GM23338 (cell line): ENCODE results near the gene GPATCH3. TPM values are rescaled to one million over a fixed set of nuclear protein-coding genes. Genes with fewer than 3 reads are reported as not detected.

Experiments used
- ATAC-seq: fragments of 200-7000 bp; cut with Tn5 transposase; 3 replicates; pipeline ENCODE4 v1.9.1; 2020
- DNase-seq: peaks from one replicate; pipeline ENCODE4 v3.0.0-alpha.2; 2015; ENCODE audit warnings: low spot score
- H2AFZ ChIP-seq: fragments of 200-600 bp; sonication (generic); 2 replicates; pipeline ENCODE4 v1.8.0; 2016; ENCODE audit warnings: antibody characterized with exemption, mild to moderate bottlenecking, moderate library complexity
- H3F3A ChIP-seq: fragments of 200-600 bp; sonication (generic); replicated peaks from 2 replicates; pipeline ENCODE4 v1.8.0; 2017; ENCODE audit warnings: antibody characterized with exemption, mixed run types, low read depth
- H3K27ac ChIP-seq: fragments of 200-600 bp; sonication (generic); 2 replicates; pipeline ENCODE4 v1.6.1; 2016; ENCODE audit warnings: low read depth
- H3K27me3 ChIP-seq: fragments of 200-600 bp; sonication (generic); 2 replicates; pipeline ENCODE4 v1.8.0; 2016; ENCODE audit warnings: mild to moderate bottlenecking, mixed run types, moderate library complexity; ENCODE audit not compliant: insufficient read depth
- H3K36me3 ChIP-seq: fragments of 200-600 bp; sonication (generic); 2 replicates; pipeline ENCODE4 v1.8.0; 2016; ENCODE audit warnings: mild to moderate bottlenecking; ENCODE audit not compliant: insufficient read depth
- H3K4me1 ChIP-seq: fragments of 200-600 bp; sonication (generic); 2 replicates; pipeline ENCODE4 v1.8.0; 2016; ENCODE audit warnings: mild to moderate bottlenecking, moderate library complexity; ENCODE audit not compliant: insufficient read depth
- H3K4me2 ChIP-seq: fragments of 200-600 bp; sonication (generic); 2 replicates; pipeline ENCODE4 v1.7.1; 2017; ENCODE audit warnings: mixed run types
- H3K4me3 ChIP-seq: fragments of 200-600 bp; sonication (generic); 2 replicates; pipeline ENCODE4 v1.6.1; 2016; ENCODE audit warnings: mixed run types
- H3K79me2 ChIP-seq: fragments of 200-600 bp; sonication (generic); replicated peaks from 2 replicates; pipeline ENCODE4 v1.8.0; 2017; ENCODE audit warnings: mild to moderate bottlenecking; ENCODE audit not compliant: insufficient read depth
- H3K9me2 ChIP-seq: fragments of 200-600 bp; sonication (generic); 2 replicates; pipeline ENCODE4 v1.8.0; 2017; ENCODE audit not compliant: insufficient read depth
- H4K20me1 ChIP-seq: fragments of 200-600 bp; sonication (generic); replicated peaks from 2 replicates; pipeline ENCODE4 v1.8.0; 2017; ENCODE audit warnings: mild to moderate bottlenecking; ENCODE audit not compliant: insufficient read depth
- H3K27ac Mint-ChIP-seq: 2 replicates; pipeline ENCODE4 v1.8.0; 2020; ENCODE audit warnings: inconsistent platforms, mild to moderate bottlenecking, moderate library complexity, mixed read lengths
- H3K27me3 Mint-ChIP-seq: 3 replicates; pipeline ENCODE4 v1.8.0; 2022; ENCODE audit warnings: low read depth, mild to moderate bottlenecking, moderate library complexity, mixed read lengths, inconsistent platforms; ENCODE audit not compliant: insufficient read depth, poor library complexity
- H3K36me3 Mint-ChIP-seq: 3 replicates; pipeline ENCODE4 v1.8.0; 2021; ENCODE audit warnings: low read depth, mild to moderate bottlenecking, inconsistent platforms, moderate library complexity, mixed read lengths
- H3K4me1 Mint-ChIP-seq: 3 replicates; pipeline ENCODE4 v1.8.0; 2020; ENCODE audit warnings: mild to moderate bottlenecking, inconsistent platforms, mixed read lengths
- H3K4me3 Mint-ChIP-seq: 3 replicates; pipeline ENCODE4 v1.8.0; 2021; ENCODE audit warnings: moderate library complexity, mild to moderate bottlenecking, inconsistent platforms, mixed read lengths
- H3K9me3 Mint-ChIP-seq: 3 replicates; pipeline ENCODE4 v1.8.0; 2020; ENCODE audit warnings: moderate library complexity, mild to moderate bottlenecking, inconsistent platforms, mixed read lengths
- CREB1 ChIP-seq: fragments of 250-450 bp; sonication (Bioruptor Pico); IDR thresholded peaks from 2 replicates; pipeline ENCODE4 v1.5.0; 2020; ENCODE audit warnings: low read depth, mild to moderate bottlenecking, moderate library complexity
- CTCF ChIP-seq, 2 experiments: fragments of 200-600 bp in 1 of 2; sonication (generic) in 1 of 2; conservative IDR thresholded peaks; 2 replicates each; pipeline versions ENCODE4 v1.5.1 to v1.6.1; 2016 to 2017; ENCODE audit warnings: antibody characterized with exemption in 2 of 2, low read depth in 2 of 2, mild to moderate bottlenecking in 2 of 2, moderate library complexity in 1 of 2
- ETS1 ChIP-seq: IDR thresholded peaks from 2 replicates; pipeline ENCODE4 v1.6.1; 2016; ENCODE audit warnings: antibody characterized with exemption
- EZH2 ChIP-seq: fragments of 200-600 bp; sonication (generic); IDR thresholded peaks from one replicate; pipeline ENCODE4 v1.8.0; 2017; ENCODE audit warnings: antibody characterized with exemption, mild to moderate bottlenecking, low read depth; ENCODE audit not compliant: unreplicated experiment
- EZH2phosphoT487 ChIP-seq: fragments of 200-600 bp; sonication (generic); IDR thresholded peaks from one replicate; pipeline ENCODE4 v1.8.1; 2018; ENCODE audit warnings: antibody characterized with exemption; ENCODE audit not compliant: unreplicated experiment
- JUNB ChIP-seq: IDR thresholded peaks from one replicate; pipeline ENCODE4 v1.6.1; 2016; ENCODE audit warnings: antibody characterized with exemption; ENCODE audit not compliant: unreplicated experiment
- NANOG ChIP-seq: IDR thresholded peaks from 2 replicates; pipeline ENCODE4 v1.6.1; 2016; ENCODE audit warnings: antibody characterized with exemption, borderline replicate concordance
- POLR2AphosphoS5 ChIP-seq: IDR thresholded peaks from 2 replicates; pipeline ENCODE4 v1.6.1; 2016; ENCODE audit warnings: antibody characterized with exemption, low read depth
- REST ChIP-seq: IDR thresholded peaks from one replicate; pipeline ENCODE4 v1.6.1; 2018; ENCODE audit warnings: antibody characterized with exemption; ENCODE audit not compliant: unreplicated experiment
- STAT1 ChIP-seq: IDR thresholded peaks from one replicate; pipeline ENCODE4 v1.6.1; 2016; ENCODE audit warnings: antibody characterized with exemption; ENCODE audit not compliant: unreplicated experiment
- ZNF114 ChIP-seq: fragments of 250-450 bp; sonication (Bioruptor Pico); IDR thresholded peaks from 2 replicates; pipeline ENCODE4 v1.5.0; 2020; ENCODE audit warnings: mild to moderate bottlenecking, moderate library complexity
- ZNF331 ChIP-seq: fragments of 250-450 bp; sonication (Bioruptor Pico); IDR thresholded peaks from 2 replicates; pipeline ENCODE4 v1.5.0; 2020; ENCODE audit warnings: low read depth, mild to moderate bottlenecking, moderate library complexity
- ZNF462 ChIP-seq: fragments of 250-450 bp; sonication (Bioruptor Pico); IDR thresholded peaks from 2 replicates; pipeline ENCODE4 v1.5.0; 2020; ENCODE audit warnings: mild to moderate bottlenecking, moderate library complexity
- polyA plus RNA-seq: library from polyadenylated mRNA; unstranded; fragments of >200 nt; fragmentation: Nextera tagmentation; extraction: Ambion mirVana; gene quantifications from 2 replicates; pipeline ENCODE4 v1.2.1, GENCODE V29; 2016
- total RNA-seq: library from RNA; depleted of rRNA; stranded (reverse); fragments of >200 nt; shearing (Covaris generic); gene quantifications from 2 replicates; pipeline ENCODE4 v1.2.3, GENCODE V29; 2014

The GPATCH3 gene
- total and polyA plus RNA-seq, 2 experiments from 2014 or later = 10.5 to 13.0 TPM

GRCh38 chr1:26882696-26883463 lies 17.4 kb downstream of the GPATCH3 start:
- no peak overlapping the region for H2AFZ ChIP-seq
- H4K20me1 ChIP-seq = peaks cover 6% of the 10 kb centered on the region; the same call in 1 of the 2 replicates
- no peak overlapping the region for H3K4me3 ChIP-seq
- no peaks in the 10 kb centered on the region for H3K9me3 Mint-ChIP-seq
- H3K36me3 Mint-ChIP-seq = peaks cover 61% of the 10 kb centered on the region
- no peak for DNase-seq
- peaks cover 2% of the 10 kb centered on the region for H3K27me3 Mint-ChIP-seq
- no peak overlapping the region for H3K27ac Mint-ChIP-seq
- no peak for TF ChIP-seq ZNF331 (CRISPR knock-in tag)
- TF ChIP-seq CREB1 (CRISPR knock-in tag) = no peak
- TF ChIP-seq EZH2 = no peak
- TF ChIP-seq ETS1 = no peak
- TF ChIP-seq JUNB = no peak
- no peak for TF ChIP-seq POLR2AphosphoS5
- TF ChIP-seq NANOG = no peak
- no peak for TF ChIP-seq STAT1
- TF ChIP-seq ZNF462 (CRISPR knock-in tag) = no peak
- no peak for TF ChIP-seq ZNF114
- TF ChIP-seq REST = no peak
- TF ChIP-seq EZH2phosphoT487 = no peak
- TF ChIP-seq CTCF (conservative IDR thresholded peaks at IDR 0.05; ENCODE audit: low read depth in 2 of 2) = no peak
- H3F3A ChIP-seq = 0 out of 2 replicates have a peak, but pooled peaks cover 12% of the 10 kb centered on the region
- H3K79me2 ChIP-seq = no peaks in the 10 kb centered on the region
- no peak for ATAC-seq
- no peak overlapping the region for H3K27ac ChIP-seq
- no peak overlapping the region for H3K4me2 ChIP-seq
- H3K4me1 ChIP-seq = no peaks in the 10 kb centered on the region
- no peaks in the 10 kb centered on the region for H3K9me2 ChIP-seq
- no peak overlapping the region for H3K4me3 Mint-ChIP-seq
- H3K4me1 Mint-ChIP-seq = no peaks in the 10 kb centered on the region
- no peaks in the 10 kb centered on the region for H3K27me3 ChIP-seq
- peaks cover 32% of the 10 kb centered on the region for H3K36me3 ChIP-seq
